ENCODE measurements around the gene BTRC.

BTRC gene

GRCh38 chr10:101511938-101512337 lies 158.0 kb downstream of the BTRC start (continued):
- TF ChIP-seq ISL1 (CRISPR knock-in tag; IDR thresholded peaks at IDR 0.05) = no peak
- no peak for TF ChIP-seq ZFP30 (CRISPR knock-in tag; IDR thresholded peaks at IDR 0.05)
- no peak for TF ChIP-seq CSRNP3 (CRISPR knock-in tag; IDR thresholded peaks at IDR 0.05)
- no peak for TF ChIP-seq ZFP3 (CRISPR knock-in tag; IDR thresholded peaks at IDR 0.05)
- TF ChIP-seq TCF4 (CRISPR knock-in tag; IDR thresholded peaks at IDR 0.05; ENCODE audit: borderline replicate concordance) = no peak
- TF ChIP-seq ZC3H10 (CRISPR knock-in tag; IDR thresholded peaks at IDR 0.05) = no peak

- ATAC-seq = no peak
- TF ChIP-seq CSDC2 (CRISPR knock-in tag; IDR thresholded peaks at IDR 0.05) = no peak
- TF ChIP-seq CSRNP3 (CRISPR knock-in tag; IDR thresholded peaks at IDR 0.05) = no peak
- no peak for TF ChIP-seq TCF4 (CRISPR knock-in tag; IDR thresholded peaks at IDR 0.05; ENCODE audit: borderline replicate concordance)
- no peak for TF ChIP-seq CREB5 (CRISPR knock-in tag; IDR thresholded peaks at IDR 0.05; ENCODE audit: low read depth)
Observed at GRCh38 chr10:101512738-101513137, 158.8 kb downstream of the BTRC start.

- TF ChIP-seq CSDC2 (CRISPR knock-in tag; IDR thresholded peaks at IDR 0.05) (no peak), SNAI2 (CRISPR knock-in tag; IDR thresholded peaks at IDR 0.05) (no peak)
- ATAC-seq = no peak
Observed at GRCh38 chr10:101513733-101514132, 159.8 kb downstream of the BTRC start.

- TF ChIP-seq POU6F1 (CRISPR knock-in tag; IDR thresholded peaks at IDR 0.05; ENCODE audit: borderline replicate concordance, low read depth) (no peak), ZFP3 (CRISPR knock-in tag; IDR thresholded peaks at IDR 0.05) (no peak), CREB5 (CRISPR knock-in tag; IDR thresholded peaks at IDR 0.05; ENCODE audit: low read depth) (no peak), ISL1 (CRISPR knock-in tag; IDR thresholded peaks at IDR 0.05) (no peak), TSHZ2 (CRISPR knock-in tag; IDR thresholded peaks at IDR 0.05) (no peak), CSRNP3 (CRISPR knock-in tag; IDR thresholded peaks at IDR 0.05) (no peak), ZFP30 (CRISPR knock-in tag; IDR thresholded peaks at IDR 0.05) (no peak), BACH2 (CRISPR knock-in tag; IDR thresholded peaks at IDR 0.05; ENCODE audit: borderline replicate concordance) (no peak), ESRRG (CRISPR knock-in tag; IDR thresholded peaks at IDR 0.05) (no peak), RARB (CRISPR knock-in tag; IDR thresholded peaks at IDR 0.05) (no peak), OSR1 (CRISPR knock-in tag; IDR thresholded peaks at IDR 0.05) (no peak), PPARA (CRISPR knock-in tag; IDR thresholded peaks at IDR 0.05; ENCODE audit: borderline replicate concordance) (no peak)
- ATAC-seq = no peak
Observed at GRCh38 chr10:101525848-101526247, 171.9 kb downstream of the BTRC start.
